GM18870 (cell line): ENCODE results near the gene PRKAR1A.
"Not testable (repeated sequence)": the region's sequence is repeated elsewhere in the genome, so short reads cannot be mapped to it uniquely, and the experiment has no call there.

Source experiments
- ATAC-seq: cut with Tn5 transposase; IDR thresholded peaks from one replicate; pipeline ENCODE4 v1.9.1; 2021; ENCODE audit warnings: moderate library complexity; ENCODE audit not compliant: unreplicated experiment

PRKAR1A gene

GRCh38 chr17:68512247-68512959 lies at the start of gene PRKAR1A:
Gene PRKAR1A (plus strand): TSS chr17:68512430. CDS start chr17:68515400, 2,970 bp downstream.
- ATAC-seq, result peak; percentile 87

- no peak for ATAC-seq
Measured at GRCh38 chr17:68463211-68464019, 48.8 kb upstream of the PRKAR1A start.

GRCh38 chr17:68468334-68468733 lies 43.9 kb upstream of the PRKAR1A start:
- ATAC-seq, result no peak

GRCh38 chr17:68468788-68469187 lies 43.4 kb upstream of the PRKAR1A start:
- no peak for ATAC-seq

- no peak for ATAC-seq
Measured at GRCh38 chr17:68470961-68471360, 41.3 kb upstream of the PRKAR1A start.

GRCh38 chr17:68480885-68481284 lies 31.3 kb upstream of the PRKAR1A start:
- no peak for ATAC-seq

GRCh38 chr17:68482576-68483041 lies 29.6 kb upstream of the PRKAR1A start:
- no peak for ATAC-seq

- no peak for ATAC-seq
Measured at GRCh38 chr17:68484458-68484857, 27.8 kb upstream of the PRKAR1A start.

GRCh38 chr17:68489919-68490318 lies 22.3 kb upstream of the PRKAR1A start:
- no peak for ATAC-seq

GRCh38 chr17:68491381-68492231 lies 20.6 kb upstream of the PRKAR1A start:
- no peak for ATAC-seq

GRCh38 chr17:68492394-68493054 lies 19.7 kb upstream of the PRKAR1A start:
- ATAC-seq, result not testable (repeated sequence)

- ATAC-seq, result no peak
Measured at GRCh38 chr17:68495081-68495480, 17.1 kb upstream of the PRKAR1A start.

- peak; percentile 87 for ATAC-seq
Measured at GRCh38 chr17:68497885-68498319, 14.3 kb upstream of the PRKAR1A start.

GRCh38 chr17:68498479-68499326 lies 13.5 kb upstream of the PRKAR1A start:
- peak; percentile 13 for ATAC-seq

GRCh38 chr17:68499587-68499986 lies 12.6 kb upstream of the PRKAR1A start:
- no peak for ATAC-seq

- no peak for ATAC-seq
Measured at GRCh38 chr17:68501074-68501473, 11.2 kb upstream of the PRKAR1A start.

- ATAC-seq, result no peak
Measured at GRCh38 chr17:68505951-68506350, 6.3 kb upstream of the PRKAR1A start.

GRCh38 chr17:68507576-68507975 lies 4.7 kb upstream of the PRKAR1A start:
- no peak for ATAC-seq
